ENCODE measurements around the gene CTIF. TPM values are rescaled to one million over a fixed set of nuclear protein-coding genes. Genes with fewer than 3 reads are reported as not detected.

Gene CTIF
- total RNA-seq, 1 donor, result 65.9 TPM

- H3K9me3 ChIP-seq (ENCODE audit: low read depth, low read length), result no peaks in the 10 kb centered on the region
- H3K4me3 ChIP-seq (ENCODE audit: insufficient read depth, low read length), result no peak overlapping the region
- H3K27me3 ChIP-seq (ENCODE audit: insufficient read depth, low read length), result no peaks in the 10 kb centered on the region
- no peak overlapping the region for H2AFZ ChIP-seq (ENCODE audit: low read length)
- peaks cover 16% of the 10 kb centered on the region for H3K36me3 ChIP-seq (ENCODE audit: insufficient read depth, low read length)
- no peak overlapping the region for H3K4me2 ChIP-seq (ENCODE audit: insufficient read depth, low read length)
- H3K79me2 ChIP-seq (ENCODE audit: insufficient read depth, low read length), result peaks cover 94% of the 10 kb centered on the region
- no peak for DNase-seq (ENCODE audit: insufficient read length, low spot score, missing footprints)
- TF ChIP-seq CTCF (IDR thresholded peaks at IDR 0.05; ENCODE audit: extremely low read depth, low read depth, low read length), result no peak
- no peak overlapping the region for H3K27ac ChIP-seq (ENCODE audit: low read depth, low read length)
- peaks cover 92% of the 10 kb centered on the region for H4K20me1 ChIP-seq (ENCODE audit: insufficient read depth, low read length)
- peaks cover 24% of the 10 kb centered on the region for H3K4me1 ChIP-seq (ENCODE audit: insufficient read depth, low read length)
Observed at GRCh38 chr18:48551100-48551499, 12.3 kb downstream of the CTIF start.

- H3K36me3 ChIP-seq (ENCODE audit: insufficient read depth, low read length), result peaks cover 22% of the 10 kb centered on the region
- no peaks in the 10 kb centered on the region for H3K27me3 ChIP-seq (ENCODE audit: insufficient read depth, low read length)
- H3K9me3 ChIP-seq (ENCODE audit: low read depth, low read length), result no peaks in the 10 kb centered on the region
- H4K20me1 ChIP-seq (ENCODE audit: insufficient read depth, low read length), result peaks cover 90% of the 10 kb centered on the region
- H3K27ac ChIP-seq (ENCODE audit: low read depth, low read length), result no peak overlapping the region
- TF ChIP-seq CTCF (IDR thresholded peaks at IDR 0.05; ENCODE audit: extremely low read depth, low read depth, low read length), result no peak
- H3K4me2 ChIP-seq (ENCODE audit: insufficient read depth, low read length), result no peak overlapping the region
- peaks cover 16% of the 10 kb centered on the region for H3K4me1 ChIP-seq (ENCODE audit: insufficient read depth, low read length)
- peaks cover 94% of the 10 kb centered on the region for H3K79me2 ChIP-seq (ENCODE audit: insufficient read depth, low read length)
- no peak overlapping the region for H2AFZ ChIP-seq (ENCODE audit: low read length)
- no peak overlapping the region for H3K4me3 ChIP-seq (ENCODE audit: insufficient read depth, low read length)
- DNase-seq (ENCODE audit: insufficient read length, low spot score, missing footprints), result no peak
Observed at GRCh38 chr18:48552130-48552529, 13.3 kb downstream of the CTIF start.

GRCh38 chr18:48553236-48553635 lies 14.4 kb downstream of the CTIF start:
- Histone ChIP-seq H3K9me3 (ENCODE audit: low read depth, low read length) (no peaks in the 10 kb centered on the region), H3K4me1 (ENCODE audit: insufficient read depth, low read length) (peaks cover 5% of the 10 kb centered on the region), H3K79me2 (ENCODE audit: insufficient read depth, low read length) (peaks cover 95% of the 10 kb centered on the region), H3K36me3 (ENCODE audit: insufficient read depth, low read length) (peaks cover 25% of the 10 kb centered on the region), H3K27me3 (ENCODE audit: insufficient read depth, low read length) (no peaks in the 10 kb centered on the region), H4K20me1 (ENCODE audit: insufficient read depth, low read length) (peaks cover 92% of the 10 kb centered on the region), H3K27ac (ENCODE audit: low read depth, low read length) (no peak overlapping the region), H3K4me3 (ENCODE audit: insufficient read depth, low read length) (no peak overlapping the region), H2AFZ (ENCODE audit: low read length) (no peak overlapping the region), H3K4me2 (ENCODE audit: insufficient read depth, low read length) (no peak overlapping the region)
- DNase-seq (ENCODE audit: insufficient read length, low spot score, missing footprints), result no peak
- TF ChIP-seq CTCF (IDR thresholded peaks at IDR 0.05; ENCODE audit: extremely low read depth, low read depth, low read length), result no peak

- Histone ChIP-seq H2AFZ (ENCODE audit: low read length) (no peak overlapping the region), H3K36me3 (ENCODE audit: insufficient read depth, low read length) (peaks cover 25% of the 10 kb centered on the region), H3K27me3 (ENCODE audit: insufficient read depth, low read length) (no peaks in the 10 kb centered on the region), H4K20me1 (ENCODE audit: insufficient read depth, low read length) (peaks cover 85% of the 10 kb centered on the region), H3K79me2 (ENCODE audit: insufficient read depth, low read length) (peaks cover 88% of the 10 kb centered on the region), H3K4me3 (ENCODE audit: insufficient read depth, low read length) (no peak overlapping the region), H3K4me1 (ENCODE audit: insufficient read depth, low read length) (no peaks in the 10 kb centered on the region), H3K4me2 (ENCODE audit: insufficient read depth, low read length) (no peak overlapping the region), H3K27ac (ENCODE audit: low read depth, low read length) (no peak overlapping the region), H3K9me3 (ENCODE audit: low read depth, low read length) (no peaks in the 10 kb centered on the region)
- TF ChIP-seq CTCF (IDR thresholded peaks at IDR 0.05; ENCODE audit: extremely low read depth, low read depth, low read length), result no peak
- no peak for DNase-seq (ENCODE audit: insufficient read length, low spot score, missing footprints)
Observed at GRCh38 chr18:48554610-48555400, 16.0 kb downstream of the CTIF start.
